ENCODE data around the gene CD247. TPM values are rescaled to one million over a fixed set of nuclear protein-coding genes. Genes with fewer than 3 reads are reported as not detected.

The CD247 gene
- total RNA-seq, 4 donors from 2014 or later, result 0.33 TPM; not detected in 3

DNA sequence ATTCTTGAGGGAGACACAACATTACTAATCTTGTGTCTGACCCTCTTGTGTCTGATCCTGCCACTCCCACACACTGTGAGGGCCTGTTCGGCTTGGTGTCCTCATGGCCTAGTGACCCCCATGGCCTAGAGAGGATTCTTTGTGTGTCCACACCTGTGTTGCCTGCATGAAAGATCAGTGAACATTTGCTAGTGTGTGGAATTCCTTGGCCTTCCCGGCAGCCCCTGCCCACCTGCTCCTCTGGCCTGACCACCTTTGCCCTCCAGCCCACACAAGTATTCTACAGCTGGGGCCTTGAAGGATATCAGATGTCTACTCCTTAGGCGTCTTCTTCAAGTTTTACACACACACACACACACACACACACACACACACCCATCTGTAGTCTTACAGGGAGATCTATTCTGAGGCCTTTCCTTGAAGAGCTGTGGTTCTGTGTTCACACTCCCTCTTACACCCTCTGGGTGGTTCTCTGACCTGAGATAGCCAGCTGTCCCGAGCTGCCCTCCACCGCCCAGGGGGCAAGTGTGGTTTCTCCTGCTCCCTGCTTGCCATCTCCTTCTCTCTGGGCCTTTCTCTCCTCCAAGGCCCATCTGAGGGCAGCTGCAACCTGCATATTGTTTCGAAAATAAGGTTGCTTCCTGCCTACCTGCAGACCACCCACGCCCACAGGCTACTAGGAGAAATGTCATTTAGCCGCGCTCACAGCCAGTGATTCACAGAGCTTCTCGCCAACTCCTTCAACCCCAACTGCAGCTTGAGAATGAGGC lies 45.4 kb downstream of the CD247 start:
- no peak overlapping the region for H3K27ac ChIP-seq
- no peaks in the 10 kb centered on the region for H3K9me3 ChIP-seq
- no peak for TF ChIP-seq POLR2A (IDR thresholded peaks at IDR 0.05)
- TF ChIP-seq, protein P1, sequence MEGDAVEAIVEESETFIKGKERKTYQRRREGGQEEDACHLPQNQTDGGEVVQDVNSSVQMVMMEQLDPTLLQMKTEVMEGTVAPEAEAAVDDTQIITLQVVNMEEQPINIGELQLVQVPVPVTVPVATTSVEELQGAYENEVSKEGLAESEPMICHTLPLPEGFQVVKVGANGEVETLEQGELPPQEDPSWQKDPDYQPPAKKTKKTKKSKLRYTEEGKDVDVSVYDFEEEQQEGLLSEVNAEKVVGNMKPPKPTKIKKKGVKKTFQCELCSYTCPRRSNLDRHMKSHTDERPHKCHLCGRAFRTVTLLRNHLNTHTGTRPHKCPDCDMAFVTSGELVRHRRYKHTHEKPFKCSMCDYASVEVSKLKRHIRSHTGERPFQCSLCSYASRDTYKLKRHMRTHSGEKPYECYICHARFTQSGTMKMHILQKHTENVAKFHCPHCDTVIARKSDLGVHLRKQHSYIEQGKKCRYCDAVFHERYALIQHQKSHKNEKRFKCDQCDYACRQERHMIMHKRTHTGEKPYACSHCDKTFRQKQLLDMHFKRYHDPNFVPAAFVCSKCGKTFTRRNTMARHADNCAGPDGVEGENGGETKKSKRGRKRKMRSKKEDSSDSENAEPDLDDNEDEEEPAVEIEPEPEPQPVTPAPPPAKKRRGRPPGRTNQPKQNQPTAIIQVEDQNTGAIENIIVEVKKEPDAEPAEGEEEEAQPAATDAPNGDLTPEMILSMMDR (IDR thresholded peaks at IDR 0.05 in 4 of 5, conservative IDR thresholded peaks at IDR 0.05 in 1 of 5), result no peak
- H3K4me1 ChIP-seq, result no peaks in the 10 kb centered on the region
- DNase-seq (no peak), ATAC-seq (no peak)
- intact Hi-C loops (cut with DNase I; ENCODE audit: low total_unique reads), result no loop called here
- H3K4me3 ChIP-seq, result no peak overlapping the region
- no peaks in the 10 kb centered on the region for H3K36me3 ChIP-seq
- in situ Hi-C loops (cut with MboI; ENCODE audit: low sequenced_read_pairs in 4 of 4), result no loop called here
- no peaks in the 10 kb centered on the region for H3K27me3 ChIP-seq

DNA sequence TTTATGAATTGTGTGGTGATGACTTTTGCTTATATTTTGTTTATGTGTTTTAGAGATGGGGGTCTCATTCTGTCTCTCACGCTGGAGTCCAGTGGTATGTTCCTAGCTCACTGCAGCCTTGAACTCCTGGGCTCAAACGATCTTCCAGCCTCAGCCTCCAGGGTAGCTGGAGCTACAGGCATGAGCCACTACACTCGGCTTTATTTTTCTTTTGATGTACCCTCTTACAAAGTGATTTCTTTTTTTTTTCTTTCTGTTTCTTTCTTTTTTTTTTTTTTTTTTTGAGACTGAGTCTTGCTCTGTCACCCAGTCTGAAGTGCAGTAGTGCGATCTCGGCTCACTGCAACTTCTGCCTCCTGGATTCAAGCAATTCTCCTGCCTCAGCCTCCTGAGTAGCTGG lies 46.8 kb downstream of the CD247 start:
- Histone ChIP-seq H3K27me3 (no peaks in the 10 kb centered on the region), H3K9me3 (no peaks in the 10 kb centered on the region), H3K36me3 (no peaks in the 10 kb centered on the region), H3K4me3 (no peak overlapping the region), H3K27ac (no peak overlapping the region), H3K4me1 (no peaks in the 10 kb centered on the region)
- no peak for TF ChIP-seq POLR2A (IDR thresholded peaks at IDR 0.05)
- TF ChIP-seq, protein P1 (IDR thresholded peaks at IDR 0.05 in 4 of 5, conservative IDR thresholded peaks at IDR 0.05 in 1 of 5), result no peak
- in situ Hi-C loops (cut with MboI; ENCODE audit: low sequenced_read_pairs in 4 of 4), result no loop called here
- DNase-seq (no peak), ATAC-seq (no peak)
- intact Hi-C loops (cut with DNase I; ENCODE audit: low total_unique reads), result no loop called here

DNA sequence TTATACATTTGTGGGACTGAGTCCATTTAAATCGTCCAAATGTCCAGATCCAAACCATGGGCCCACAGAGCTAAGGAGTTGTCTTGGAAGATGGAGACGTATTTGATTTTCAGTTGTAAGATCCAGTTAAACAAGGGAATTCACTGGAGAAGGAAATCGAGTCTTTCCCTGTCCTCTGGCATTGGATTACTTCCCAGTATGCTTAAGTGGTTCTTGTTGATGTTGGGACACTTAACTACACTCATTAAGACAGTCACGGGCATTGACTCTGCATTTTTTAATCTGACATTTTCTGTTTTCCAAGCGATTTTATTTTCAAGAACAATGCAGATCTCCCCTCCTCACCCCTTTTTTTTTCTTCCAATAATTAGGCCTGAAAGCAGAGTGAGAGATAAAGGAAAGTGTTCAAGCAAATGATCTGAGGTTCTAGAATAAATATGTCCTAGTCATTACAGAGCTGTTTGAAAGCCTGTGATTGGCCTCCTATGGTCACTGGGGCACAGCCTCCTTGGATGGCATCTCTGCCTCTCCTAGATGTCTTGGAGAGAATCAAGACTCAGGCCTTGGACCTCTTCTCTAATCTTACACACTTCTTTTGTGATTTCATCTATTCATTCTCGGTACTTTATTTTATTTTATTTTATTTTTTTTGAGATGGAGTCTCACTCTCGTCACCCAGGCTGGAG lies 48.9 kb downstream of the CD247 start:
- ATAC-seq (no peak), DNase-seq (no peak)
- in situ Hi-C loops (cut with MboI; ENCODE audit: low sequenced_read_pairs in 4 of 4) (no loop called here), intact Hi-C loops (cut with DNase I; ENCODE audit: low total_unique reads) (no loop called here)
- H3K36me3 ChIP-seq, result no peaks in the 10 kb centered on the region
- H3K9me3 ChIP-seq, result no peaks in the 10 kb centered on the region
- no peaks in the 10 kb centered on the region for H3K27me3 ChIP-seq
- H3K27ac ChIP-seq, result no peak overlapping the region
- TF ChIP-seq, protein P1 (IDR thresholded peaks at IDR 0.05 in 4 of 5, conservative IDR thresholded peaks at IDR 0.05 in 1 of 5), result no peak
- no peak overlapping the region for H3K4me3 ChIP-seq
- no peaks in the 10 kb centered on the region for H3K4me1 ChIP-seq

DNA sequence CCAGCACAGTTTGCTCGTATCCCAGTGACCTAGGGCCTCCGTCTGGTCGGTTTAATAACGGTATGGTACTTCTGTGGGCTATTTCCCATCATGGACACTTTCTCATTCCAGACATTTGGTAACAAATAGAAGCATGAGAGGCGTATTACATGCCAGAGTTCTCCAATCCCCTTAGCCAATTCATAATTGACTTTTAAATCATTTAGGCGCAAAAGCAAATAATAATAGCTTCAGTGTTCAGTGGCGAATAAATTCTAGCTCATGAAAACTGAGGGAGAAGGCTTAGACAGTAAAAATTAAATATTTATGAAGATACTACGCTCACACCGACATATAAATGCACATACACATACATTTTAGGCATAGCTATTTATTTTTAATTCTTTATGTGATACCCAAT lies 50.6 kb downstream of the CD247 start:
- no peak overlapping the region for H3K27ac ChIP-seq
- H3K36me3 ChIP-seq, result no peaks in the 10 kb centered on the region
- H3K4me1 ChIP-seq, result no peaks in the 10 kb centered on the region
- no peak for DNase-seq
- in situ Hi-C loops (cut with MboI; ENCODE audit: low sequenced_read_pairs in 4 of 4), result no loop called here
- H3K27me3 ChIP-seq, result no peaks in the 10 kb centered on the region
- TF ChIP-seq POLR2A (IDR thresholded peaks at IDR 0.05), result no peak
- TF ChIP-seq, protein P1 (IDR thresholded peaks at IDR 0.05 in 4 of 5, conservative IDR thresholded peaks at IDR 0.05 in 1 of 5), result no peak
- H3K4me3 ChIP-seq, result no peak overlapping the region
- no peak for ATAC-seq
- no peaks in the 10 kb centered on the region for H3K9me3 ChIP-seq
- intact Hi-C loops (cut with DNase I; ENCODE audit: low total_unique reads), result no loop called here
